Astrocyte (in vitro differentiated cells and primary cell): ENCODE results near the gene ARMC12.

ENCODE experiments used
- EZH2 ChIP-seq: IDR thresholded peaks from 2 replicates; pipeline ENCODE4 v1.6.1; 2012; ENCODE audit warnings: mild to moderate bottlenecking, low read length, inconsistent platforms; ENCODE audit not compliant: insufficient read depth
- TF ChIP-seq, protein P1 (sequence below): IDR thresholded peaks from 2 replicates; pipeline ENCODE4 v1.5.1; 2011; ENCODE audit warnings: low read depth, mild to moderate bottlenecking, inconsistent platforms, low read length, moderate library complexity; ENCODE audit not compliant: insufficient read depth

DNA sequence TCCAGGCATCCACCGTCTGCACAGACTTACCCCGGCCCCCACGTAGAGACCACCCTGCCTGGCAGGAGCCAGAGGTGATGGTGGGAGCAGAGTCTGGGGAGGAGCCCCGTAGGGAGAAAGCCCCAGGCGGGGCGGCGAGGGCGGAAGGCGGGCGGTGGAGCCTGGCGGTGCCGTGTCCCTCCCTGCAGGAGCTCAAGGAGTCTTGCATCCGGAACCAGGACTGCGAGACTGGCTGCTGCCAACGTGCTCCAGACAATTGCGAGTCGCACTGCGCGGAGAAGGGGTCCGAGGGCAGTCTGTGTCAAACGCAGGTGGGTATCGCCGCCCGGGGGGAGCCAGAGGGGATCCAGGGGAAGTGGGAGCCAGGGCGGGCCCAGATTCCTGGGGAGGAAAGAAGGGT lies 50.0 kb downstream of the ARMC12 start:
- TF ChIP-seq, protein P1, sequence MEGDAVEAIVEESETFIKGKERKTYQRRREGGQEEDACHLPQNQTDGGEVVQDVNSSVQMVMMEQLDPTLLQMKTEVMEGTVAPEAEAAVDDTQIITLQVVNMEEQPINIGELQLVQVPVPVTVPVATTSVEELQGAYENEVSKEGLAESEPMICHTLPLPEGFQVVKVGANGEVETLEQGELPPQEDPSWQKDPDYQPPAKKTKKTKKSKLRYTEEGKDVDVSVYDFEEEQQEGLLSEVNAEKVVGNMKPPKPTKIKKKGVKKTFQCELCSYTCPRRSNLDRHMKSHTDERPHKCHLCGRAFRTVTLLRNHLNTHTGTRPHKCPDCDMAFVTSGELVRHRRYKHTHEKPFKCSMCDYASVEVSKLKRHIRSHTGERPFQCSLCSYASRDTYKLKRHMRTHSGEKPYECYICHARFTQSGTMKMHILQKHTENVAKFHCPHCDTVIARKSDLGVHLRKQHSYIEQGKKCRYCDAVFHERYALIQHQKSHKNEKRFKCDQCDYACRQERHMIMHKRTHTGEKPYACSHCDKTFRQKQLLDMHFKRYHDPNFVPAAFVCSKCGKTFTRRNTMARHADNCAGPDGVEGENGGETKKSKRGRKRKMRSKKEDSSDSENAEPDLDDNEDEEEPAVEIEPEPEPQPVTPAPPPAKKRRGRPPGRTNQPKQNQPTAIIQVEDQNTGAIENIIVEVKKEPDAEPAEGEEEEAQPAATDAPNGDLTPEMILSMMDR: no peak
- peak; percentile 2 for TF ChIP-seq EZH2
